ENCODE measurements around the gene RPL28.

DNA sequence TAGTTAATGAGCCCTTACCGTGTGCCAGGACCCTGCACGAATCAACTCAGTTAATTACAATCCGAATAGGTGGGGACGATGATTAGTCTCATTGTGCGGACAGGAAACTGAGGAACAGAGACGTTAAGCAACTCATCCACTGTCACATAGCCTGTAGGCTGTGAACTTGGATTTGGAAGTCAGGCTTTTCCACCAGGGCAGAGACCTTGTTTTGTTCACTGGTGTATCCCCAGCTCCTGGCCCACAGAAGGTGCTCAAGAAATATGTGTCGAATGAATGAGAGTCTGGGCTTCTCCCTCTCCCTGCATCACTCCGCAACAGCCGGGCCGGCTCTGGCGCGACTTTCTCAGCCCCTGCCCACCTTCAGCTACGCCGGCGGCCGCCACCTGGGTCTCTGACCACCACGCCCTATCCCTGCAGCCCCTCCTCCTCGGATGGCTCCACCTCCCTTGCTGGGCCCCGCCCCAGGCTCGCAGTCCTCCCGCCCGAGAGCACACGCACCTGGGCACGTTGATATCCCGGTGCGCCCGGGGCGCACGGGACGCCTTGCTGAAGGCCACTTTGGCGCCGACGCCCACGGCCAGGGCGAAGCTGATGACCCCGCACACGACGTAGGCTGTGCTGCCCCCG lies 56.1 kb downstream of the RPL28 start:
- TF ChIP-seq, protein P1, sequence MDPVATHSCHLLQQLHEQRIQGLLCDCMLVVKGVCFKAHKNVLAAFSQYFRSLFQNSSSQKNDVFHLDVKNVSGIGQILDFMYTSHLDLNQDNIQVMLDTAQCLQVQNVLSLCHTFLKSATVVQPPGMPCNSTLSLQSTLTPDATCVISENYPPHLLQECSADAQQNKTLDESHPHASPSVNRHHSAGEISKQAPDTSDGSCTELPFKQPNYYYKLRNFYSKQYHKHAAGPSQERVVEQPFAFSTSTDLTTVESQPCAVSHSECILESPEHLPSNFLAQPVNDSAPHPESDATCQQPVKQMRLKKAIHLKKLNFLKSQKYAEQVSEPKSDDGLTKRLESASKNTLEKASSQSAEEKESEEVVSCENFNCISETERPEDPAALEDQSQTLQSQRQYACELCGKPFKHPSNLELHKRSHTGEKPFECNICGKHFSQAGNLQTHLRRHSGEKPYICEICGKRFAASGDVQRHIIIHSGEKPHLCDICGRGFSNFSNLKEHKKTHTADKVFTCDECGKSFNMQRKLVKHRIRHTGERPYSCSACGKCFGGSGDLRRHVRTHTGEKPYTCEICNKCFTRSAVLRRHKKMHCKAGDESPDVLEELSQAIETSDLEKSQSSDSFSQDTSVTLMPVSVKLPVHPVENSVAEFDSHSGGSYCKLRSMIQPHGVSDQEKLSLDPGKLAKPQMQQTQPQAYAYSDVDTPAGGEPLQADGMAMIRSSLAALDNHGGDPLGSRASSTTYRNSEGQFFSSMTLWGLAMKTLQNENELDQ (tag by site-specific recombination; IDR thresholded peaks at IDR 0.05; ENCODE audit: low read depth): no peak
- TF ChIP-seq, protein P2, sequence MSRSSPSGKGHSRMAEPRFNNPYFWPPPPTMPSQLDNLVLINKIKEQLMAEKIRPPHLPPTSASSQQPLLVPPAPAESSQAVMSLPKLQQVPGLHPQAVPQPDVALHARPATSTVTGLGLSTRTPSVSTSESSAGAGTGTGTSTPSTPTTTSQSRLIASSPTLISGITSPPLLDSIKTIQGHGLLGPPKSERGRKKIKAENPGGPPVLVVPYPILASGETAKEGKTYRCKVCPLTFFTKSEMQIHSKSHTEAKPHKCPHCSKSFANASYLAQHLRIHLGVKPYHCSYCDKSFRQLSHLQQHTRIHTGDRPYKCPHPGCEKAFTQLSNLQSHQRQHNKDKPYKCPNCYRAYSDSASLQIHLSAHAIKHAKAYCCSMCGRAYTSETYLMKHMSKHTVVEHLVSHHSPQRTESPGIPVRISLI (tag by site-specific recombination; IDR thresholded peaks at IDR 0.05): no peak
- TF ChIP-seq, protein P3, sequence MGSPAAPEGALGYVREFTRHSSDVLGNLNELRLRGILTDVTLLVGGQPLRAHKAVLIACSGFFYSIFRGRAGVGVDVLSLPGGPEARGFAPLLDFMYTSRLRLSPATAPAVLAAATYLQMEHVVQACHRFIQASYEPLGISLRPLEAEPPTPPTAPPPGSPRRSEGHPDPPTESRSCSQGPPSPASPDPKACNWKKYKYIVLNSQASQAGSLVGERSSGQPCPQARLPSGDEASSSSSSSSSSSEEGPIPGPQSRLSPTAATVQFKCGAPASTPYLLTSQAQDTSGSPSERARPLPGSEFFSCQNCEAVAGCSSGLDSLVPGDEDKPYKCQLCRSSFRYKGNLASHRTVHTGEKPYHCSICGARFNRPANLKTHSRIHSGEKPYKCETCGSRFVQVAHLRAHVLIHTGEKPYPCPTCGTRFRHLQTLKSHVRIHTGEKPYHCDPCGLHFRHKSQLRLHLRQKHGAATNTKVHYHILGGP (tag by site-specific recombination; IDR thresholded peaks at IDR 0.05): no peak
